Upper lobe of left lung (tissue), 6 donors: Measurements from ENCODE around the gene ZNF891. TPM values are rescaled to one million over a fixed set of nuclear protein-coding genes. Genes with fewer than 3 reads are reported as not detected.
A peak's percentile ranks its signal among the peaks of the same experiment; 100 is the strongest.

Source experiments
- ATAC-seq, 2 donors: fragments of 200-7000 bp; cut with Tn5 transposase; one replicate each; pipeline ENCODE4 v1.9.1; 2022; ENCODE audit warnings: mild to moderate bottlenecking in 2 of 2, moderate library complexity in 2 of 2; ENCODE audit not compliant: low FRiP score in 2 of 2
- DNase-seq, 2 donors: peaks; one replicate each; pipeline ENCODE4 v3.0.0-alpha.2; 2019 to 2020
- H3K27ac ChIP-seq, 4 donors: fragments of 200-600 bp; sonication (generic); one replicate each; pipeline ENCODE4 v1.5.1; 2016 to 2019
- H3K27me3 ChIP-seq, 4 donors: fragments of 200-600 bp; sonication (generic); one replicate each; pipeline ENCODE4 v1.5.1; 2017 to 2019
- H3K36me3 ChIP-seq, 4 donors: fragments of 200-600 bp; sonication (generic); one replicate each; pipeline ENCODE4 v1.5.1; 2016 to 2019
- H3K4me1 ChIP-seq, 4 donors: fragments of 200-600 bp; sonication (generic); one replicate each; pipeline ENCODE4 v1.5.1; 2018 to 2019
- H3K4me3 ChIP-seq, 4 donors: fragments of 200-600 bp; sonication (generic); one replicate each; pipeline ENCODE4 v1.5.1; 2017 to 2019; ENCODE audit warnings: mild to moderate bottlenecking in 2 of 4, moderate library complexity in 1 of 4
- H3K9me3 ChIP-seq, 4 donors: fragments of 200-600 bp; sonication (generic); one replicate each; pipeline ENCODE4 v1.5.1; 2018 to 2019
- CTCF ChIP-seq, 6 experiments: fragments of 450-650 bp in 4 of 6; fragments of 200-600 bp in 2 of 6; sonication (generic) in 2 of 6; IDR thresholded peaks; one replicate each; pipeline ENCODE4 v1.5.1; 2016 to 2019; ENCODE audit warnings: antibody characterized with exemption in 6 of 6
- EP300 ChIP-seq, 4 donors: sonication (generic); formaldehyde crosslinking; IDR thresholded peaks; one replicate each; pipeline ENCODE4 v1.5.1; 2017; ENCODE audit warnings: antibody characterized with exemption in 4 of 4, control low read depth in 2 of 4
- POLR2A ChIP-seq, 4 donors: fragments of 450-650 bp; IDR thresholded peaks; one replicate each; pipeline ENCODE4 v1.5.1; 2016 to 2017; ENCODE audit warnings: antibody characterized with exemption in 4 of 4, mild to moderate bottlenecking in 2 of 4
- POLR2AphosphoS5 ChIP-seq, 2 donors: sonication (generic); formaldehyde crosslinking; IDR thresholded peaks; one replicate each; pipeline ENCODE4 v1.5.1; 2017; ENCODE audit warnings: antibody characterized with exemption in 2 of 2
- WGBS, 2 donors: methylation state at CpG; one replicate each; pipeline ENCODE4 v1.1.5; 2017 to 2018; 5-methylcytosine and 5-hydroxymethylcytosine counted together
- total RNA-seq, 6 donors: library from RNA; depleted of rRNA in 4 of 6; stranded (reverse); fragments of >200 nt in 4 of 6; gene quantifications; one replicate each; pipeline versions ENCODE4 v1.1.0 to v1.2.1, GENCODE V29; 2016 to 2021
- donor health status: DM: no; HTN: no; CAD: no; lungs with moderate emphysema.
- donor health status: DM: no; HTN: yes; CAD: no; lungs with severe emphysema.

The ZNF891 gene
- total RNA-seq, 6 donors from 2014 or later = 1.1 to 5.2 (median 1.7) TPM

- H3K4me1 ChIP-seq = peaks cover 9 to 12% (median 9%) of the 10 kb centered on the region in 4 donors
- peak overlapping the region; percentile 55 to 88 (median 74) for H3K4me3 ChIP-seq
- peak in 1 of 2 donors; percentile 98 for DNase-seq
- TF ChIP-seq POLR2AphosphoS5 (IDR thresholded peaks at IDR 0.05) (peak; percentile 45 to 81), POLR2A (IDR thresholded peaks at IDR 0.05) (no peak), CTCF (IDR thresholded peaks at IDR 0.05) (peak in 1 of 6 experiments; percentile 19), EP300 (IDR thresholded peaks at IDR 0.05) (no peak)
- peak; percentile 96 to 98 for ATAC-seq
- no peaks in the 10 kb centered on the region for H3K27me3 ChIP-seq
- peak overlapping the region; percentile 95 to 98 (median 96) for H3K27ac ChIP-seq
- H3K36me3 ChIP-seq = peaks cover 11 to 31% (median 26%) of the 10 kb centered on the region in 4 donors
- 1 to 2% methylated on average over 15 to 22 of the region's 22 CpGs for WGBS, 2 donors
- H3K9me3 ChIP-seq = peaks cover 53 to 79% (median 73%) of the 10 kb centered on the region in 4 donors
Observed at GRCh38 chr12:133080026-133080367, 50.1 kb downstream of the ZNF891 start.

- Histone ChIP-seq H3K4me3 (no peak overlapping the region), H3K36me3 (no peaks in the 10 kb centered on the region), H3K27me3 (no peaks in the 10 kb centered on the region), H3K27ac (no peak overlapping the region), H3K9me3 (peaks cover 54 to 97% (median 95%) of the 10 kb centered on the region in 4 donors), H3K4me1 (no peaks in the 10 kb centered on the region)
- ATAC-seq (no peak), DNase-seq (no peak)
- TF ChIP-seq CTCF (IDR thresholded peaks at IDR 0.05) (no peak), POLR2A (IDR thresholded peaks at IDR 0.05) (no peak), EP300 (IDR thresholded peaks at IDR 0.05) (no peak), POLR2AphosphoS5 (IDR thresholded peaks at IDR 0.05) (no peak)
- WGBS, 2 donors = 81 to 84% methylated on average over 2 of the region's 2 CpGs
Observed at GRCh38 chr12:133073836-133074235, 56.2 kb downstream of the ZNF891 start.

GRCh38 chr12:133063556-133063955 is 66.5 kb downstream of the ZNF891 start:
- no peaks in the 10 kb centered on the region for H3K27me3 ChIP-seq
- no peak for ATAC-seq
- no peaks in the 10 kb centered on the region for H3K36me3 ChIP-seq
- WGBS, 2 donors = 100% methylated on average over 1 of the region's 1 CpG
- H3K27ac ChIP-seq = no peak overlapping the region
- TF ChIP-seq CTCF (IDR thresholded peaks at IDR 0.05) = no peak
- no peak for TF ChIP-seq POLR2A (IDR thresholded peaks at IDR 0.05)
- TF ChIP-seq EP300 (IDR thresholded peaks at IDR 0.05) = no peak
- no peak for TF ChIP-seq POLR2AphosphoS5 (IDR thresholded peaks at IDR 0.05)
- peaks cover 91 to 100% (median 96%) of the 10 kb centered on the region in 4 donors for H3K9me3 ChIP-seq
- no peak for DNase-seq
- H3K4me1 ChIP-seq = no peaks in the 10 kb centered on the region
- no peak overlapping the region for H3K4me3 ChIP-seq

- ATAC-seq = no peak
- WGBS, 2 donors = 95 to 100% methylated on average over 1 of the region's 1 CpG
Observed at GRCh38 chr12:133061954-133062353, 68.1 kb downstream of the ZNF891 start.

More at GRCh38 chr12:133061954-133062353, 68.1 kb downstream of the ZNF891 start:
- TF ChIP-seq EP300 (IDR thresholded peaks at IDR 0.05) (no peak), POLR2AphosphoS5 (IDR thresholded peaks at IDR 0.05) (no peak), CTCF (IDR thresholded peaks at IDR 0.05) (no peak), POLR2A (IDR thresholded peaks at IDR 0.05) (no peak)
- no peak overlapping the region for H3K27ac ChIP-seq
- no peaks in the 10 kb centered on the region for H3K27me3 ChIP-seq
- H3K36me3 ChIP-seq = peaks cover 6 to 16% (median 11%) of the 10 kb centered on the region in 4 donors
- no peaks in the 10 kb centered on the region for H3K4me1 ChIP-seq
- DNase-seq = no peak
- no peak overlapping the region for H3K4me3 ChIP-seq
- H3K9me3 ChIP-seq = peaks cover 96 to 100% (median 98%) of the 10 kb centered on the region in 4 donors
